Measurements from ENCODE around the gene RTF2. TPM values are rescaled to one million over a fixed set of nuclear protein-coding genes. Genes with fewer than 3 reads are reported as not detected.

RTF2 gene
- total RNA-seq, 2 experiments from 2014 or later: 63.6 to 72.7 TPM

GRCh38 chr20:56426026-56426425, 42.4 kb upstream of the RTF2 start:
- H3K9me2 ChIP-seq (ENCODE audit: insufficient read depth, low read length): no peaks in the 10 kb centered on the region
- no TSS peak for BruUV-seq (replicated peaks)
- TF ChIP-seq, protein P1, sequence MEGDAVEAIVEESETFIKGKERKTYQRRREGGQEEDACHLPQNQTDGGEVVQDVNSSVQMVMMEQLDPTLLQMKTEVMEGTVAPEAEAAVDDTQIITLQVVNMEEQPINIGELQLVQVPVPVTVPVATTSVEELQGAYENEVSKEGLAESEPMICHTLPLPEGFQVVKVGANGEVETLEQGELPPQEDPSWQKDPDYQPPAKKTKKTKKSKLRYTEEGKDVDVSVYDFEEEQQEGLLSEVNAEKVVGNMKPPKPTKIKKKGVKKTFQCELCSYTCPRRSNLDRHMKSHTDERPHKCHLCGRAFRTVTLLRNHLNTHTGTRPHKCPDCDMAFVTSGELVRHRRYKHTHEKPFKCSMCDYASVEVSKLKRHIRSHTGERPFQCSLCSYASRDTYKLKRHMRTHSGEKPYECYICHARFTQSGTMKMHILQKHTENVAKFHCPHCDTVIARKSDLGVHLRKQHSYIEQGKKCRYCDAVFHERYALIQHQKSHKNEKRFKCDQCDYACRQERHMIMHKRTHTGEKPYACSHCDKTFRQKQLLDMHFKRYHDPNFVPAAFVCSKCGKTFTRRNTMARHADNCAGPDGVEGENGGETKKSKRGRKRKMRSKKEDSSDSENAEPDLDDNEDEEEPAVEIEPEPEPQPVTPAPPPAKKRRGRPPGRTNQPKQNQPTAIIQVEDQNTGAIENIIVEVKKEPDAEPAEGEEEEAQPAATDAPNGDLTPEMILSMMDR (conservative IDR thresholded peaks at IDR 0.05; ENCODE audit: low read length): no peak
- TF ChIP-seq EZH2phosphoT487 (IDR thresholded peaks at IDR 0.05; ENCODE audit: borderline replicate concordance, low read depth, low read length): no peak
- H3K4me1 ChIP-seq (ENCODE audit: insufficient read depth, low read length, poor library complexity, severe bottlenecking): peaks cover 12% of the 10 kb centered on the region
- DNase-seq (ENCODE audit: low spot score): no peak
- ChIA-PET POLR2A (no interaction called here), CTCF (ENCODE audit: unreplicated experiment) (no interaction called here)
- no peaks in the 10 kb centered on the region for H4K20me1 ChIP-seq (ENCODE audit: insufficient read depth, low read length)
- H3K4me2 ChIP-seq (ENCODE audit: low read length): no peak overlapping the region
- no peaks in the 10 kb centered on the region for H3K79me2 ChIP-seq (ENCODE audit: insufficient read depth, low read depth, low read length)
- no peak overlapping the region for H3K4me3 ChIP-seq (ENCODE audit: low read depth, low read length, poor library complexity, severe bottlenecking)
- no peak overlapping the region for H3K27ac ChIP-seq (ENCODE audit: low read depth, low read length, poor library complexity, severe bottlenecking)
- intact Hi-C loops (cut with micrococcal nuclease; ENCODE audit: unreplicated experiment): no loop called here
- no peaks in the 10 kb centered on the region for H3K9me3 ChIP-seq (ENCODE audit: low read length)
- H2AFZ ChIP-seq (ENCODE audit: low read length): no peak overlapping the region
- H3K36me3 ChIP-seq (ENCODE audit: insufficient read depth, low read length): no peaks in the 10 kb centered on the region

DNA sequence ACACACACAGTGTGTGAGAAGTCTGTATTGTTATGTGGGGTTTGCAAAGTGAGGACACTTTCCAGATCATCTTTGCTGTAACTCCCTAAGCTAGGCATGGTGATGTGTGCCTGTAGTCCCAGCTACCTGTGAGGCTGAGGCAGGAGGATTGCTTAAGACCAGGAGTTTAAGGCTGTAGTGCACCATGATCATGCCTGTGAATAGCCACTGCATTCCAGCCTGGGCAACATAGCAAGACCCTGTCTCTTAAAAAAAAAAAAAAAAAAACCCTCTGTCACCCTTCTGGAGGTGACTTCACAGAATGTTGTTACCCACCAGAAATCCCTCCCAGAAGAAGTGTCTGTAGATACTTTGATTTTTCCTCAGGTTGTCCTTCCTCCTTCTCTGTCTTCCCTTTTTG, 41.5 kb upstream of the RTF2 start:
- TF ChIP-seq, protein P1 (conservative IDR thresholded peaks at IDR 0.05; ENCODE audit: low read length): no peak
- TF ChIP-seq EZH2phosphoT487 (IDR thresholded peaks at IDR 0.05; ENCODE audit: borderline replicate concordance, low read depth, low read length): no peak
- no peak for DNase-seq (ENCODE audit: low spot score)
- Histone ChIP-seq H3K79me2 (ENCODE audit: insufficient read depth, low read depth, low read length) (no peaks in the 10 kb centered on the region), H3K9me3 (ENCODE audit: low read length) (no peaks in the 10 kb centered on the region), H3K4me2 (ENCODE audit: low read length) (no peak overlapping the region), H3K4me1 (ENCODE audit: insufficient read depth, low read length, poor library complexity, severe bottlenecking) (peaks cover 12% of the 10 kb centered on the region), H4K20me1 (ENCODE audit: insufficient read depth, low read length) (no peaks in the 10 kb centered on the region), H3K4me3 (ENCODE audit: low read depth, low read length, poor library complexity, severe bottlenecking) (no peak overlapping the region), H3K9me2 (ENCODE audit: insufficient read depth, low read length) (no peaks in the 10 kb centered on the region), H2AFZ (ENCODE audit: low read length) (no peak overlapping the region), H3K36me3 (ENCODE audit: insufficient read depth, low read length) (no peaks in the 10 kb centered on the region), H3K27ac (ENCODE audit: low read depth, low read length, poor library complexity, severe bottlenecking) (no peak overlapping the region)
- intact Hi-C loops (cut with micrococcal nuclease; ENCODE audit: unreplicated experiment): no loop called here
- ChIA-PET POLR2A (interaction anchor here (0.6 kb wide), 1 partner anchor 14 kb away, joined by 5 read pairs; no protein-coding TSS in a partner anchor), CTCF (ENCODE audit: unreplicated experiment) (no interaction called here)
- no TSS peak for BruUV-seq (replicated peaks)

DNA sequence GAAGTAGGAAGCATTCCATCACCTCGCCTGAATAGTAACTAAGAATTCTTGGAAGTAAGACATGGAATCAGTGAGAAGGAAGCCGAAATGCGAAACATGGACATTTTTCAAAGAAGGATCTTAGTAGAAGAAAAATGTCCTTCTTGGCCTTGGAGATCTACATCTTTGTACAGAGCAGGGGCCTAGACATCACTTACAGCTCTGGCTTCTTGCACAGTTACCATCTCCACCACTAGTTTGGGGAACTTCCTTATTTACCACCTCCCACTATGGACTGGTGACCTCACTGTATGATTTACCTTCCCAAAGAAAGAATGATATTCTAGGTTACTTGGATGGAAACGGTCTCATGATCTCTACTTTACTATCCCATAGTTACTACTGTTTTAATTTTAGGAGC, 40.6 kb upstream of the RTF2 start:
- no peak overlapping the region for H3K4me2 ChIP-seq (ENCODE audit: low read length)
- intact Hi-C loops (cut with micrococcal nuclease; ENCODE audit: unreplicated experiment): no loop called here

More for the DNA sequence above, 40.6 kb upstream of the RTF2 start:
- no peaks in the 10 kb centered on the region for H4K20me1 ChIP-seq (ENCODE audit: insufficient read depth, low read length)
- no TSS peak for BruUV-seq (replicated peaks)
- H3K79me2 ChIP-seq (ENCODE audit: insufficient read depth, low read depth, low read length): no peaks in the 10 kb centered on the region
- H3K9me2 ChIP-seq (ENCODE audit: insufficient read depth, low read length): no peaks in the 10 kb centered on the region
- TF ChIP-seq, protein P1 (conservative IDR thresholded peaks at IDR 0.05; ENCODE audit: low read length): no peak
- no peak for TF ChIP-seq EZH2phosphoT487 (IDR thresholded peaks at IDR 0.05; ENCODE audit: borderline replicate concordance, low read depth, low read length)
- ChIA-PET POLR2A (no interaction called here), CTCF (ENCODE audit: unreplicated experiment) (no interaction called here)
- H3K36me3 ChIP-seq (ENCODE audit: insufficient read depth, low read length): no peaks in the 10 kb centered on the region
- no peak overlapping the region for H3K27ac ChIP-seq (ENCODE audit: low read depth, low read length, poor library complexity, severe bottlenecking)
- no peak overlapping the region for H3K4me3 ChIP-seq (ENCODE audit: low read depth, low read length, poor library complexity, severe bottlenecking)
- DNase-seq (ENCODE audit: low spot score): no peak
- no peak overlapping the region for H2AFZ ChIP-seq (ENCODE audit: low read length)
- peaks cover 12% of the 10 kb centered on the region for H3K4me1 ChIP-seq (ENCODE audit: insufficient read depth, low read length, poor library complexity, severe bottlenecking)
- no peaks in the 10 kb centered on the region for H3K9me3 ChIP-seq (ENCODE audit: low read length)

Measured in OCI-LY7 (cell line).